Fibroblast of villous mesenchyme (primary cell): ENCODE measurements around the gene PCDHGB6. TPM values are rescaled to one million over a fixed set of nuclear protein-coding genes. Genes with fewer than 3 reads are reported as not detected.
"Not testable (repeated sequence)": the region's sequence is repeated elsewhere in the genome, so short reads cannot be mapped to it uniquely, and the experiment has no call there.

Experiments used
- DNase-seq: peaks from one replicate; pipeline ENCODE4 v3.0.0-alpha.2; 2010; ENCODE audit warnings: low read depth
- H3K4me3 ChIP-seq: 2 replicates; pipeline ENCODE4 v1.5.1; 2011; ENCODE audit warnings: low read depth, mild to moderate bottlenecking, low read length
- CTCF ChIP-seq: IDR thresholded peaks from 2 replicates; pipeline ENCODE4 v1.5.1; 2012; ENCODE audit warnings: low read depth, mild to moderate bottlenecking, low read length; ENCODE audit not compliant: insufficient read depth
- total RNA-seq: library from RNA; depleted of rRNA; stranded (reverse); fragments of >200 nt; gene quantifications from 2 replicates; pipeline ENCODE4 v1.2.3, GENCODE V29; 2012

The PCDHGB6 gene
- total RNA-seq, 1 donor = 4.3 TPM

GRCh38 chr5:141402553-141403243 lies 5.1 kb upstream of the PCDHGB6 start, which contains the start of gene PCDHGA9:
TSS of gene PCDHGA9 (plus strand) at chr5:141402778. CDS start at chr5:141402953, 175 bp downstream.
- peak; percentile 42 for TF ChIP-seq CTCF
- peak; percentile 37 for DNase-seq
- H3K4me3 ChIP-seq = peak within 1 kb of the TSS; percentile 43

- DNase-seq = no peak
- TF ChIP-seq CTCF = no peak
- no peak overlapping the region for H3K4me3 ChIP-seq
Observed at GRCh38 chr5:141403387-141403786, 4.4 kb upstream of the PCDHGB6 start.

- no peak overlapping the region for H3K4me3 ChIP-seq
- DNase-seq = no peak
- TF ChIP-seq CTCF = no peak
Observed at GRCh38 chr5:141409598-141410306, 1.9 kb downstream of the PCDHGB6 start.

GRCh38 chr5:141411575-141411974 lies 3.8 kb downstream of the PCDHGB6 start:
- TF ChIP-seq CTCF = no peak
- no peak for DNase-seq
- no peak overlapping the region for H3K4me3 ChIP-seq

GRCh38 chr5:141412854-141413539 lies 5.2 kb downstream of the PCDHGB6 start, which contains the start of gene PCDHGA10:
TSS of gene PCDHGA10 (plus strand) at chr5:141412987. CDS start at chr5:141413176, 189 bp downstream.
- peak; percentile 86 for TF ChIP-seq CTCF
- DNase-seq = peak; percentile 83

GRCh38 chr5:141413540-141414069 lies 5.8 kb downstream of the PCDHGB6 start:
- no peak for DNase-seq
- no peak for TF ChIP-seq CTCF

More at GRCh38 chr5:141412854-141413539, 5.2 kb downstream of the PCDHGB6 start, which contains the start of gene PCDHGA10:
- H3K4me3 ChIP-seq = peak within 1 kb of the TSS; percentile 70

GRCh38 chr5:141414548-141415274 lies 6.9 kb downstream of the PCDHGB6 start:
- H3K4me3 ChIP-seq, DNase-seq: not testable (repeated sequence)

More at GRCh38 chr5:141413540-141414069, 5.8 kb downstream of the PCDHGB6 start:
- peak overlapping the region; percentile 70 for H3K4me3 ChIP-seq

GRCh38 chr5:141415275-141415618 lies 7.4 kb downstream of the PCDHGB6 start:
- DNase-seq, H3K4me3 ChIP-seq: not testable (repeated sequence)
